AG04450 (cell line): ENCODE results near the gene PCDHB3. TPM values are rescaled to one million over a fixed set of nuclear protein-coding genes. Genes with fewer than 3 reads are reported as not detected.

Experiments used
- CTCF ChIA-PET: fragments of 300-600, 350-600 bp; formaldehyde crosslinking; extraction: SDS; loops from one replicate; lab custom pipeline; 2022; ENCODE audit warnings: antibody characterized with exemption, inconsistent platforms; lab: Charles Lee
- POLR2A ChIA-PET: fragments of 350-600 bp; formaldehyde crosslinking; extraction: SDS; loops from one replicate; lab custom pipeline; 2021; ENCODE audit warnings: antibody characterized with exemption, inconsistent platforms; lab: Yijun Ruan, JAX
- DNase-seq: peaks from one replicate; pipeline ENCODE4 v3.0.0-alpha.2; 2011; ENCODE audit warnings: low read depth, low spot score
- H3K27ac ChIP-seq: one replicate; pipeline ENCODE4 v1.5.1; 2012; ENCODE audit warnings: low read depth, low read length, control low read depth
- H3K27me3 ChIP-seq: one replicate; pipeline ENCODE4 v1.6.0; 2012; ENCODE audit warnings: low read length; ENCODE audit not compliant: control insufficient read depth, insufficient read depth
- H3K4me3 ChIP-seq: 2 replicates; pipeline ENCODE4 v1.5.1; 2011; ENCODE audit warnings: mild to moderate bottlenecking, low read depth, low read length, control low read depth
- H3K9me3 ChIP-seq: 2 replicates; pipeline ENCODE4 v1.5.1; 2012; ENCODE audit warnings: low read length; ENCODE audit not compliant: control insufficient read depth, insufficient read depth
- CTCF ChIP-seq: IDR thresholded peaks from 2 replicates; pipeline ENCODE4 v1.5.1; 2011; ENCODE audit warnings: low read depth, low read length, control low read depth, inconsistent platforms
- polyA minus RNA-seq: library from RNA; depleted of rRNA, polyadenylated mRNA; stranded (reverse); fragments of >200 nt; gene quantifications from 2 replicates; pipeline ENCODE4 v1.2.3, GENCODE V29; 2011; rRNA and poly(A)+ RNA removed
- polyA plus RNA-seq: library from polyadenylated mRNA; depleted of rRNA; stranded (reverse); fragments of >200 nt; gene quantifications from 2 replicates; pipeline ENCODE4 v1.2.3, GENCODE V29; 2011; rRNA removed

PCDHB3 gene
- polyA plus RNA-seq (0.12 and 0.15 TPM in 2 replicates), polyA minus RNA-seq (0.05 and 0.22 TPM in 2 replicates)

- Histone ChIP-seq H3K27me3 (no peaks in the 10 kb centered on the region), H3K9me3 (peaks cover 30% of the 10 kb centered on the region), H3K27ac (no peak within 1 kb of the TSS), H3K4me3 (no peak within 1 kb of the TSS)
- TF ChIP-seq CTCF: no peak
- CTCF ChIA-PET: no interaction called here
- POLR2A ChIA-PET: no interaction called here
- no peak for DNase-seq
Observed at GRCh38 chr5:141100243-141100805, at the start of gene PCDHB3. Gene PCDHB3, plus strand, starts transcription at chr5:141100473. Its CDS starts 177 bp downstream, at chr5:141100650.

GRCh38 chr5:141050622-141051520 lies 49.4 kb upstream of the PCDHB3 start, which contains the start of gene PCDHB1:
Gene PCDHB1, plus strand, starts transcription at chr5:141051374. Its CDS starts 97 bp downstream, at chr5:141051471.
- Histone ChIP-seq H3K27me3 (no peaks in the 10 kb centered on the region), H3K4me3 (no peak within 1 kb of the TSS), H3K27ac (no peak within 1 kb of the TSS), H3K9me3 (peaks cover 29% of the 10 kb centered on the region)
- CTCF ChIA-PET: no interaction called here
- no peak for TF ChIP-seq CTCF
- no peak for DNase-seq
- POLR2A ChIA-PET: no interaction called here

- DNase-seq: no peak
- Histone ChIP-seq H3K4me3 (no peak overlapping the region), H3K27me3 (no peaks in the 10 kb centered on the region), H3K9me3 (peaks cover 30% of the 10 kb centered on the region), H3K27ac (no peak overlapping the region)
- POLR2A ChIA-PET: no interaction called here
- no peak for TF ChIP-seq CTCF
- CTCF ChIA-PET: no interaction called here
Observed at GRCh38 chr5:141051521-141051866, 48.8 kb upstream of the PCDHB3 start.

- Histone ChIP-seq H3K27ac (no peak overlapping the region), H3K9me3 (peaks cover 21% of the 10 kb centered on the region), H3K4me3 (no peak overlapping the region), H3K27me3 (no peaks in the 10 kb centered on the region)
- DNase-seq: no peak
- TF ChIP-seq CTCF: no peak
- CTCF ChIA-PET: no interaction called here
- POLR2A ChIA-PET: no interaction called here
Observed at GRCh38 chr5:141077826-141078225, 22.4 kb upstream of the PCDHB3 start.

- POLR2A ChIA-PET: no interaction called here
- Histone ChIP-seq H3K9me3 (peaks cover 28% of the 10 kb centered on the region), H3K27me3 (no peaks in the 10 kb centered on the region), H3K4me3 (no peak overlapping the region), H3K27ac (no peak overlapping the region)
- CTCF ChIA-PET: no interaction called here
- TF ChIP-seq CTCF: no peak
- DNase-seq: no peak
Observed at GRCh38 chr5:141082228-141082627, 18.0 kb upstream of the PCDHB3 start.
